ENCODE results near the gene SHLD1. TPM values are rescaled to one million over a fixed set of nuclear protein-coding genes. Genes with fewer than 3 reads are reported as not detected.
"Not testable (repeated sequence)": the region's sequence is repeated elsewhere in the genome, so short reads cannot be mapped to it uniquely, and the experiment has no call there.

Gene SHLD1
- total and polyA plus RNA-seq, 2 experiments from 2014 or later = 1.4 to 15.0 TPM

DNA sequence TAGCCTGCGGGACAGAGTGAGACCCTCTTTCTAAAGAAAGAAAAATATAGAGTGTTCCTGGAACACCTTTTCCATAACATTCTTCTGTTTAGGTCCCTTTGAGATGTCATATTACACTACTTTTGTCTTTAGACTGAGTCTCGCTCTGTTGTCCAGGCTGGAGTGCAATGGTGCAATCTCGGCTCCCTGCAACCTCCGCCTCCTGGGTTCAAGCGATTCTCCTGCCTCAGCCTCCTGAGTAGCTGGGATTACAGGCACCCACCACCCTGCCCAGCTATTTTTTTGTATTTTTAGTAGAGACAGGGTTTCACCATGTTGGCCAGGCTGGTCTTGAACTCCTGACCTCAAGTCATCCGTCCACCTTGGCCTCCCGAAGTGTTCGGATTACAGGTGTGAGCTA lies 31.2 kb downstream of the SHLD1 start:
- H3K36me3 ChIP-seq (ENCODE audit: insufficient read depth); H3K4me1 ChIP-seq (ENCODE audit: insufficient read depth); H3K4me2 ChIP-seq; H3K36me3 Mint-ChIP-seq (ENCODE audit: low read depth); H3K9me3 Mint-ChIP-seq; H3K9me2 ChIP-seq (ENCODE audit: insufficient read depth); H3K4me3 ChIP-seq; ATAC-seq; H3K27me3 ChIP-seq (ENCODE audit: insufficient read depth); H3K4me3 Mint-ChIP-seq; DNase-seq (ENCODE audit: low spot score); H2AFZ ChIP-seq; H3K27ac Mint-ChIP-seq; H3K4me1 Mint-ChIP-seq; H3F3A ChIP-seq (replicated peaks; ENCODE audit: low read depth); H3K79me2 ChIP-seq (replicated peaks; ENCODE audit: insufficient read depth); H3K27ac ChIP-seq (ENCODE audit: low read depth); H3K27me3 Mint-ChIP-seq (ENCODE audit: insufficient read depth, low read depth, poor library complexity); H4K20me1 ChIP-seq (replicated peaks; ENCODE audit: insufficient read depth): not testable (repeated sequence)

DNA sequence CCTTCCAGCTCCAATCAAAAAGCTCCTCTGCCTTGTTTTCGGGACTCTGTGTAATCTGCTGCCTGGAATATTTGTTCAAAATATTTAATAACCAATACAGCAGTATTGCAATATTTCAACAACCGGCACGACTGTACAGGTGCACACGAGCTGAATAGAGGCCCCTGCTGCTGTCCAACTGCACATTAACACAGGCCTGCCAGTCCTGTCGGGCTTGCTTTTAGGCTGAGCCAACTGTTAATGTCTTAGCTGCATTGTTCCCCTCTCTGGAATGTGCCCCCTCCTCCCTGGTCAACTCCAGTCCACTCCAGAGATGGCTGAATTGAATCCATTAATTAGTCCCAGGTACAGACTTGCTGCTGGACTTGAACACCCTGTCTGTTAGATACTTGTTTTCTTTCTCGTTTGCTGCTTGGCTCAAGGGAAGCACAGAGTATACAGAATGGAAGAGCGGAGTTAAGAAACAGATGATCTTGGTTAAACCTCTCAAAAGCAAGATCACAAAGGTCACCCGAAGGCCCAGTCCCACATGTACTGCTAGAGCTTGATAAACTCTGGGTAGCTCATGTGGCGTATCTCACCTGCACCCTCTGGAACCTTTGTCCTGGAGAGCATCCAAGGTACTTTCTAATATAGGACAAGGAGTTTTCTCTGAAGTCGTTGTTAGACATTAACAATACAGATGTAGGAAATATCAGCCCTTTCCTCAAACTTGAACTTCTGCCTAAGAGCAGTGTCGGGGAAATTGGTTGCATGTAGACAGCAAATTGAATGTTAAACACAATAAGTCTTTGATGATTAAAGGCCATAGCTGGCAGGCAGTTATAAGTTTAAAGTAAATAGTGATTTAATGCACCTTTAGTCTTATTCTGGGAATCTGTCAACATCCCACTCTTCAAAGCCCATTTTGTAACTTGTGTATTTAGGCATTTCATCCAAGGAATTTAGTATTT lies 31.9 kb downstream of the SHLD1 start:
- peaks cover 4% of the 10 kb centered on the region; the same call in 2 of the 3 replicates for H3K36me3 Mint-ChIP-seq (ENCODE audit: low read depth)
- peaks cover 5% of the 10 kb centered on the region; the same call in 2 of the 3 replicates for H3K4me1 Mint-ChIP-seq
- Histone ChIP-seq H3F3A (replicated peaks; ENCODE audit: low read depth) (no peaks in the 10 kb centered on the region), H3K4me1 (ENCODE audit: insufficient read depth) (no peaks in the 10 kb centered on the region), H3K4me2 (no peak overlapping the region), H3K9me2 (ENCODE audit: insufficient read depth) (no peaks in the 10 kb centered on the region), H4K20me1 (replicated peaks; ENCODE audit: insufficient read depth) (no peaks in the 10 kb centered on the region), H3K27me3 (ENCODE audit: insufficient read depth) (no peaks in the 10 kb centered on the region), H2AFZ (no peak overlapping the region), H3K4me3 (no peak overlapping the region), H3K36me3 (ENCODE audit: insufficient read depth) (no peaks in the 10 kb centered on the region), H3K27ac (ENCODE audit: low read depth) (no peak overlapping the region), H3K79me2 (replicated peaks; ENCODE audit: insufficient read depth) (no peaks in the 10 kb centered on the region)
- H3K27ac Mint-ChIP-seq = no peak overlapping the region
- H3K9me3 Mint-ChIP-seq = no peaks in the 10 kb centered on the region
- no peak overlapping the region for H3K4me3 Mint-ChIP-seq
- no peaks in the 10 kb centered on the region for H3K27me3 Mint-ChIP-seq (ENCODE audit: insufficient read depth, low read depth, poor library complexity)
- ATAC-seq (peak; percentile 56), DNase-seq (ENCODE audit: low spot score) (peak; percentile 17)
- TF ChIP-seq NANOG (IDR thresholded peaks at IDR 0.05; ENCODE audit: borderline replicate concordance) (no peak), EZH2phosphoT487 (IDR thresholded peaks at IDR 0.05; ENCODE audit: unreplicated experiment) (no peak), STAT1 (IDR thresholded peaks at IDR 0.05; ENCODE audit: unreplicated experiment) (no peak), EZH2 (IDR thresholded peaks at IDR 0.05; ENCODE audit: low read depth, unreplicated experiment) (no peak)
- TF ChIP-seq, protein P1, sequence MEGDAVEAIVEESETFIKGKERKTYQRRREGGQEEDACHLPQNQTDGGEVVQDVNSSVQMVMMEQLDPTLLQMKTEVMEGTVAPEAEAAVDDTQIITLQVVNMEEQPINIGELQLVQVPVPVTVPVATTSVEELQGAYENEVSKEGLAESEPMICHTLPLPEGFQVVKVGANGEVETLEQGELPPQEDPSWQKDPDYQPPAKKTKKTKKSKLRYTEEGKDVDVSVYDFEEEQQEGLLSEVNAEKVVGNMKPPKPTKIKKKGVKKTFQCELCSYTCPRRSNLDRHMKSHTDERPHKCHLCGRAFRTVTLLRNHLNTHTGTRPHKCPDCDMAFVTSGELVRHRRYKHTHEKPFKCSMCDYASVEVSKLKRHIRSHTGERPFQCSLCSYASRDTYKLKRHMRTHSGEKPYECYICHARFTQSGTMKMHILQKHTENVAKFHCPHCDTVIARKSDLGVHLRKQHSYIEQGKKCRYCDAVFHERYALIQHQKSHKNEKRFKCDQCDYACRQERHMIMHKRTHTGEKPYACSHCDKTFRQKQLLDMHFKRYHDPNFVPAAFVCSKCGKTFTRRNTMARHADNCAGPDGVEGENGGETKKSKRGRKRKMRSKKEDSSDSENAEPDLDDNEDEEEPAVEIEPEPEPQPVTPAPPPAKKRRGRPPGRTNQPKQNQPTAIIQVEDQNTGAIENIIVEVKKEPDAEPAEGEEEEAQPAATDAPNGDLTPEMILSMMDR (conservative IDR thresholded peaks at IDR 0.05; ENCODE audit: low read depth in 2 of 2) = no peak
- TF ChIP-seq, protein P2, sequence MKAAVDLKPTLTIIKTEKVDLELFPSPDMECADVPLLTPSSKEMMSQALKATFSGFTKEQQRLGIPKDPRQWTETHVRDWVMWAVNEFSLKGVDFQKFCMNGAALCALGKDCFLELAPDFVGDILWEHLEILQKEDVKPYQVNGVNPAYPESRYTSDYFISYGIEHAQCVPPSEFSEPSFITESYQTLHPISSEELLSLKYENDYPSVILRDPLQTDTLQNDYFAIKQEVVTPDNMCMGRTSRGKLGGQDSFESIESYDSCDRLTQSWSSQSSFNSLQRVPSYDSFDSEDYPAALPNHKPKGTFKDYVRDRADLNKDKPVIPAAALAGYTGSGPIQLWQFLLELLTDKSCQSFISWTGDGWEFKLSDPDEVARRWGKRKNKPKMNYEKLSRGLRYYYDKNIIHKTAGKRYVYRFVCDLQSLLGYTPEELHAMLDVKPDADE (IDR thresholded peaks at IDR 0.05) = no peak
- TF ChIP-seq, protein P3, sequence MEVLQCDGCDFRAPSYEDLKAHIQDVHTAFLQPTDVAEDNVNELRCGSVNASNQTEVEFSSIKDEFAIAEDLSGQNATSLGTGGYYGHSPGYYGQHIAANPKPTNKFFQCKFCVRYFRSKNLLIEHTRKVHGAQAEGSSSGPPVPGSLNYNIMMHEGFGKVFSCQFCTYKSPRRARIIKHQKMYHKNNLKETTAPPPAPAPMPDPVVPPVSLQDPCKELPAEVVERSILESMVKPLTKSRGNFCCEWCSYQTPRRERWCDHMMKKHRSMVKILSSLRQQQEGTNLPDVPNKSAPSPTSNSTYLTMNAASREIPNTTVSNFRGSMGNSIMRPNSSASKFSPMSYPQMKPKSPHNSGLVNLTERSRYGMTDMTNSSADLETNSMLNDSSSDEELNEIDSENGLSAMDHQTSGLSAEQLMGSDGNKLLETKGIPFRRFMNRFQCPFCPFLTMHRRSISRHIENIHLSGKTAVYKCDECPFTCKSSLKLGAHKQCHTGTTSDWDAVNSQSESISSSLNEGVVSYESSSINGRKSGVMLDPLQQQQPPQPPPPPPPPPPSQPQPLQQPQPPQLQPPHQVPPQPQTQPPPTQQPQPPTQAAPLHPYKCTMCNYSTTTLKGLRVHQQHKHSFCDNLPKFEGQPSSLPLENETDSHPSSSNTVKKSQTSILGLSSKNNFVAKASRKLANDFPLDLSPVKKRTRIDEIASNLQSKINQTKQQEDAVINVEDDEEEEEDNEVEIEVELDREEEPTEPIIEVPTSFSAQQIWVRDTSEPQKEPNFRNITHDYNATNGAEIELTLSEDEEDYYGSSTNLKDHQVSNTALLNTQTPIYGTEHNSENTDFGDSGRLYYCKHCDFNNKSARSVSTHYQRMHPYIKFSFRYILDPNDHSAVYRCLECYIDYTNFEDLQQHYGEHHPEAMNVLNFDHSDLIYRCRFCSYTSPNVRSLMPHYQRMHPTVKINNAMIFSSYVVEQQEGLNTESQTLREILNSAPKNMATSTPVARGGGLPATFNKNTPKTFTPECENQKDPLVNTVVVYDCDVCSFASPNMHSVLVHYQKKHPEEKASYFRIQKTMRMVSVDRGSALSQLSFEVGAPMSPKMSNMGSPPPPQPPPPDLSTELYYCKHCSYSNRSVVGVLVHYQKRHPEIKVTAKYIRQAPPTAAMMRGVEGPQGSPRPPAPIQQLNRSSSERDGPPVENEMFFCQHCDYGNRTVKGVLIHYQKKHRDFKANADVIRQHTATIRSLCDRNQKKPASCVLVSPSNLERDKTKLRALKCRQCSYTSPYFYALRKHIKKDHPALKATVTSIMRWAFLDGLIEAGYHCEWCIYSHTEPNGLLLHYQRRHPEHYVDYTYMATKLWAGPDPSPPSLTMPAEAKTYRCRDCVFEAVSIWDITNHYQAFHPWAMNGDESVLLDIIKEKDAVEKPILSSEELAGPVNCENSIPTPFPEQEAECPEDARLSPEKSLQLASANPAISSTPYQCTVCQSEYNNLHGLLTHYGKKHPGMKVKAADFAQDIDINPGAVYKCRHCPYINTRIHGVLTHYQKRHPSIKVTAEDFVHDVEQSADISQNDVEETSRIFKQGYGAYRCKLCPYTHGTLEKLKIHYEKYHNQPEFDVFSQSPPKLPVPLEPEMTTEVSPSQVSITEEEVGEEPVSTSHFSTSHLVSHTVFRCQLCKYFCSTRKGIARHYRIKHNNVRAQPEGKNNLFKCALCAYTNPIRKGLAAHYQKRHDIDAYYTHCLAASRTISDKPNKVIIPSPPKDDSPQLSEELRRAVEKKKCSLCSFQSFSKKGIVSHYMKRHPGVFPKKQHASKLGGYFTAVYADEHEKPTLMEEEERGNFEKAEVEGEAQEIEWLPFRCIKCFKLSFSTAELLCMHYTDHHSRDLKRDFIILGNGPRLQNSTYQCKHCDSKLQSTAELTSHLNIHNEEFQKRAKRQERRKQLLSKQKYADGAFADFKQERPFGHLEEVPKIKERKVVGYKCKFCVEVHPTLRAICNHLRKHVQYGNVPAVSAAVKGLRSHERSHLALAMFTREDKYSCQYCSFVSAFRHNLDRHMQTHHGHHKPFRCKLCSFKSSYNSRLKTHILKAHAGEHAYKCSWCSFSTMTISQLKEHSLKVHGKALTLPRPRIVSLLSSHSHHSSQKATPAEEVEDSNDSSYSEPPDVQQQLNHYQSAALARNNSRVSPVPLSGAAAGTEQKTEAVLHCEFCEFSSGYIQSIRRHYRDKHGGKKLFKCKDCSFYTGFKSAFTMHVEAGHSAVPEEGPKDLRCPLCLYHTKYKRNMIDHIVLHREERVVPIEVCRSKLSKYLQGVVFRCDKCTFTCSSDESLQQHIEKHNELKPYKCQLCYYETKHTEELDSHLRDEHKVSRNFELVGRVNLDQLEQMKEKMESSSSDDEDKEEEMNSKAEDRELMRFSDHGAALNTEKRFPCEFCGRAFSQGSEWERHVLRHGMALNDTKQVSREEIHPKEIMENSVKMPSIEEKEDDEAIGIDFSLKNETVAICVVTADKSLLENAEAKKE (CRISPR knock-in tag; IDR thresholded peaks at IDR 0.05) = no peak
